ENCODE measurements around the gene SDR9C7.
A peak's percentile ranks its signal among the peaks of the same experiment; 100 is the strongest.
"Not testable (repeated sequence)": the region's sequence is repeated elsewhere in the genome, so short reads cannot be mapped to it uniquely, and the experiment has no call there.

Gene SDR9C7

DNA sequence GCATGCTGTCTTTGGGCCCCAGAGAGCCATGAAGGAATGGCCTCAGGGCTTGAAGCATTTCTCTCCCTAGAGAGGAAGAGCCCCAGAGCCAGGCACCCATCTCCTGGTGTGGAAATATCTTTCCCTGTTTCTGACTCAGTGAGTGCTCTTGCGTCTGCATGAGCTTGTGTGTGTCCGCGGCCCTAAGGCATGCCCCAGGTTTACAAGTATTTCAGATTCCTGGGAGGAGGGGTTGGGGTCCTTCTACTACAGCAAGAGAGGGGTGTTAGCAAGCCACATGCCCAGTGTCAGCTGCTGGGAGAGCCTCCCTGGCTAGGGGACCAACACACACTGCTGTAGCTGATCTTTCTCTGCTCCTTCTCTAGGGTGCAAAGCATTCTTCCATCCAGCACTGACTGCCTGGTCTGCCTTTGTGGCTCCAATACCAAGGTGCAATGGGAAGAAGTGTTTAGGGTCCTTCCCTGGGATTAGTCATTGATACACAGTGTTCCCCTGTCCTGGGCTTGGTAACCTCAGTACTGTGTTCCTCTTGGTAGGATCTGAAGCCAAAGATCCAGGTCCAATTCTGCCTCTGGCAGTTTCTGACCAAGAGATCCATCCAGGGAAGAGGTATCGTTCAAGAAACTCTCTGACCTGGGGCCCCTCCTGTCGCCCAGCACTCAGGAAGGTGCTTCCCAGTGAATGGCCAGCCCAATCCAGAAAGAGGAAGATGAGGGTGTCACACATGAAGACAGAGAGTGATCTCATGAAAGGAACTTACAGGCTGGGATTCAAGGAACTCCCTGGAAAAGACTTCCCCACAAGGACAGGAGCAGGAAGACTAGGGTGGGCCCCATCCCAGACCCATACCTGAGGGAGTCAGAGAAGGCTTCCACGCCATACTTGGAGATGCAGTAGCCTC, 20.1 kb upstream of the SDR9C7 start:
- no peak overlapping the region for H3K4me3 ChIP-seq (ENCODE audit: low read depth, low read length)
- no peak for DNase-seq (ENCODE audit: low read depth)

DNA sequence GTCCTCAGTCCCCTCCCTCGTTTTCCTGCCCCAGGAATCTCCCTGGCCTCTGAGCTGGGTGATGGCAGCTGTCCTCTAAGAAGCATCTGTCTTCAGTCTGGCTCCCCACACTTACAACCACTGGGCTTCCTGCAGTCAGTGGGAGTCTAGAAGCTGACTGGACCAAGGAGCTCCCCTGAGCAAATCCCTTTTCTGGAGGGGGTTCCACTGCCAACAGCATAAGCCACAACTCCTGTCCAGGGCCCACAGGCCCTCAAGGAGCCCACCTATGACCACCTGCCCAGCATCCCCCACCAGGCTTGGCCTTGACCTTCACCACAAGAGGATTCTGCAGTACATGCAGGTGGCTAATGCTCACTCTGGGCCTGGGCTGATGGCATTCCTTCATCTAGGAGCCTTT, 19.1 kb upstream of the SDR9C7 start:
- no peak overlapping the region for H3K4me3 ChIP-seq (ENCODE audit: low read depth, low read length)
- no peak for DNase-seq (ENCODE audit: low read depth)

DNA sequence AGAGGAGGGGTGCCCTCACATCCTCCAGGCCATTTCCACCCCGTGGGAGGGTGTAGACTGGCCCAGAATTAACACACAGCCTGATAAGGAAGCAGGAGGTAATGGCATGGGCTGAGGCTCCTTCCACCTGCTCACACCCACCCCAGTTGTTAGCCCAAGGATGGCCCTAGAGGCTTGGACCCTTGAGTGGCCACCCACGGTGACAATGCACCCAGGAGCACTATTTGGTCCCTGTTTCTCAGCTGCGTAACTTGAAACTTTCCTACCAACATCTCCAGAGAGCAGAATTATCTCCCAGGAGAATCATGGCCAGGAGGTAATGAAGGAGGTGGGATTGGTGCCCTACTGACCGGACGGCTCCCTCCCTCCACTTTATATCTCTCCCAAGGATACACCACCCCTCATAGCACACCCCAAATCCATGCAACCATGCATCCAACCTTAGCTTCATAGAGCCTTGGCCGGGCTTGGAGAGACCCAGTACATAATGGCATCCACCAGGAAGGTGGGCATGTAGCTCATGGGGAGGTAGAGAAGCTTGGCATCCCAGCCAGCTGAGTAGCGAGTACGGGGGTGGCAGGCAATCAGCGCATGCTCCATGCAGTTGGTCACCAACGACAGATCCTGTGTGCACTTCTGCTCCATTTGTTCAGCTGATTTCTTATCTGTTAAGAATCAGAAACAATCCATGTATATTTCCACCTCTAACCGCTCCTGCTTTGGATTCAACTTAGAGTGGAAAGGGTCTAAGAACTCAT, 17.6 kb upstream of the SDR9C7 start:
- H3K4me3 ChIP-seq (ENCODE audit: low read depth, low read length) = no peak overlapping the region
- DNase-seq (ENCODE audit: low read depth) = no peak

DNA sequence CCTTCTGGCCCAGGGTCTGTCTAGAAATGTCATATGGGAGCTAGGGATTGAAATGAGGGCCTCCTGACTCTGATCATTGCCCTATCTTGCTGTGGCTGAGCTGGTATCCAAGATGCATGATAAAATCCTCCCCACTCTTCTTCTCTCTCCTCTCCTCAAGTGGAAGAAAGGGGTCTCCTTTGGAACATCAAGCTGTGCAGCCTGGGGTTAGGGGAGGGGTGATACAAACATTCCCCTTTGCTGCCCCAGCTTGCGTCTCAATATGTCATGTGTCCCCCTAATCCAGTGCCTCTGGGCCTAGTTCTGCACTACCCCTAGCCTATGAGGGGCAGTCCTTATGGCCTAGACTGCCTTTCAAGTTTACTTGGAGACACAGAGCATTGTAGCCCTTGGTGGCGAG, 14.7 kb upstream of the SDR9C7 start:
- no peak overlapping the region for H3K4me3 ChIP-seq (ENCODE audit: low read depth, low read length)
- DNase-seq (ENCODE audit: low read depth) = no peak

DNA sequence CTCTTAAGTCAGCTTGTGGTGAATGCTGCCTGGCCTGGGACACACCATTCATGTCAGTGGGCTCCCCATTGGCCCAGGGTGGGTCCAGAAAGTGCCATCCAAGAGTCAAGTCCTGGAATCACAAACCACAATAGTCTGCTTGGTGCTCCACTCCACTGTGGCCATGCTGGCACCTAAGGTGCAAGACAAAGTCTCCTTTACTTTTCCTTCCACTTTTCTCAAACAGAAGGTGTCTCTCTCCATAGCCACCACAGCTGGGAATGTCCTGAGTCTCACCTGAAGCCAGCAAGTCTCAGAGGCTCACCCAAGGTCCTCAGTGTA, 14.2 kb upstream of the SDR9C7 start:
- DNase-seq (ENCODE audit: low read depth) = no peak
- no peak overlapping the region for H3K4me3 ChIP-seq (ENCODE audit: low read depth, low read length)

DNA sequence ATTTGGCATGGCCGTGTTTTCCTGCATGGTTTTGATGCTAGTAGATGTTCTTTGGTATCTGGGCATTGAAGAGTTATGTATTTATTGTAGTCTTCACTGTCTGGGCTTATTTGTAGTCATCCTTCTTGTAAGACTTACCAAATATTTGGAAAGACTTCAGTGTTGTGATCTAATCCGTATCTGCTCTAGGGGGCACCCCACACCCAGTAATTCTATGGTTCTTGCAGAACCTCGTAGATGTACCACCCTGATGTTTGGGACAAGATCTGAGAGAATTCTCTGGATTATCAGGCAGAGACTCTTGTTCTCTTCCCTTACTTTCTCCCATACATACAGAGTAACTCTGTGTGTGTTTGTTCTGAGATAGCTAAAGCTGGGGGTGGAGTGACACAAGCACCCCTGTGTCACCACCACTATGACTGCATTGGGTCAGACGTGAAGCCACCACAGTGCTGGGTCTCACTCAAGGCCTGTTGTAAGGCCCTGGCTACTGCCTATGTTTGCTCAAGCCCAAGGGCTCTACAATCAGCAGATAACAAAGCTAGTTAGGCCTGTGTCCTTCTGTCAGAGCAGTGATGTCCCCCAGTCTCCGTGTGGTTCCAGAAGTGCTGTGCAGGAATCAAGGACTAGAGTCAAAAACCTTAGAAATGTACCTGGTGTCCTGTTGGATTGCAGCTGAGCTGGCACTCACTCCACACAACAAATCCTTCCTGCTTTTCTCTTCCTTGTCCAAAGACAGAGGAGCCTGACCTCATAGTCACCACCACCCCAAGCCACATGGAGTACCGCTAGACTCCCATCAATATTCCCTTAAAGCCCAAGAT, 13.6 kb upstream of the SDR9C7 start:
- no peak overlapping the region for H3K4me3 ChIP-seq (ENCODE audit: low read depth, low read length)
- no peak for DNase-seq (ENCODE audit: low read depth)

DNA sequence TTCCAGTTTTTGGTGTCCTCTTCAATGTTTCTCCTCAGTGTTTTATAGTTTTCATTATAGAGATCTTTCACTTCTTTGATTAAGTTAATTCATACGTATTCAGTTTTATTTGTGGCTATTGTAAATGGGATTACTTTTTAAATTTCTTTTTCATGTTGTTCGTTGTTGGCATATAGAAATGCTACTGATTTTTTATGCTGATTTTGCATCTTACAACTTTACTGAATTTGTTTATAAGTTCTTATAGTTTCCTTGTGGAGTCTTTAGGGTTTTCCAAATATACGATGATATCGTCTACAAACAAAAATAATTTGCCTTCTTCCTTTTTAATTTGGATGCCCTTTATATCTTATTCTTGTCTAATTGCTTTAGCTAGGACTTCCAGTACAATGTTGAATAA, 9.7 kb upstream of the SDR9C7 start:
- no peak overlapping the region for H3K4me3 ChIP-seq (ENCODE audit: low read depth, low read length)
- no peak for DNase-seq (ENCODE audit: low read depth)

DNA sequence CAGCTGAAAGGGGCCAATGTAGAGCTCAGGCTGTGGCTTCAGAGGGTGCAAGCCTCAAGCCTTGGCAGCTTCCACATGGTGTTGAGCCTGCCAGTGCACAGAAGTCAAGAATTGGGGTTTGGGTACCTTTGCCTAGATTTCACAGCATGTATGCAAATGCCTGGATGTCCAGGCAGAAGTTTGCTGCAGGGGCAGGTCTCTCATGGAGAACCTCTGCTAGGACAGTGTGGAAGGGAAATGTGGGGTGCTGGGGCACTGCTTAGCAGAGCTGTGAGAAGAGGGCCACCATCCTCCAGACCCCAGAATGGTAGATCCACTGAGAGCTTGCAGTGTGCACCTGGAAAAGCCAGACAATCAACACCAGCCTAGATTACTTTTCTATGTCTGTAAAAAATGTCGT, 9.2 kb upstream of the SDR9C7 start:
- not testable (repeated sequence) for H3K4me3 ChIP-seq (ENCODE audit: low read depth, low read length); DNase-seq (ENCODE audit: low read depth)

DNA sequence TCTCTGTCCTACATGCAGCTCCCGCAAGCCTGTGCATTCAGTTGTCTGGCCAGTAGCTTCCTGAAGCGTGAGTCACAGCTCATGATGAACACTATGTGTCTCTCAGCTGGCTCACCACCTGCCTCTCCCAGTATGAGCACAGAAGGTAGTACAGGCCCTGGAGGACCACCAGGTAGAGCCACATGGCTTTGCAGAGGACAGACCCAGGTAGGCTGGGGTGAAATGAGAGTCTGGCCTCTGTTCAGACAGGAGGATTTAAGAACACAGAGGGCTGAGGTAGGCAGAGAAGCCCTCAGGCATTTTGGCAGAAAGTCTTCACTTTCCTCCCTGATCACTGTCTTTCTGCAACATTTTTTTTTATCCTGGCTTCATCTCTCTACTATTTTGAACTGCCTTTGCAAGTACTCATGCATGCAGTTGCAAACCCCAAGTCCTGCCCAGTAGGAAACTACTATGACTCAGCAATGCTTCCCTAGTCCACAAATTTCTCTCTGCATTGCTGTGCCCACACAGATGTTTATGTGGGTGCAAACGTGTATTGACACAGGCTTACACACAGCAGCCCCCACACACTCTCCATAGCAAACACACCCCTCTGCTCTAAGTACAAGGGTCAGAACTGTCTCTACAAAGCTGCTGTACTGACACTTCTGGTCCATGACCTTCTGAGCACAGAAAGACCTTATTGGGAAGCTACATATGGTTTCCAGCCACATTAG, 7.2 kb upstream of the SDR9C7 start:
- DNase-seq (ENCODE audit: low read depth) = peak; percentile 43

DNA sequence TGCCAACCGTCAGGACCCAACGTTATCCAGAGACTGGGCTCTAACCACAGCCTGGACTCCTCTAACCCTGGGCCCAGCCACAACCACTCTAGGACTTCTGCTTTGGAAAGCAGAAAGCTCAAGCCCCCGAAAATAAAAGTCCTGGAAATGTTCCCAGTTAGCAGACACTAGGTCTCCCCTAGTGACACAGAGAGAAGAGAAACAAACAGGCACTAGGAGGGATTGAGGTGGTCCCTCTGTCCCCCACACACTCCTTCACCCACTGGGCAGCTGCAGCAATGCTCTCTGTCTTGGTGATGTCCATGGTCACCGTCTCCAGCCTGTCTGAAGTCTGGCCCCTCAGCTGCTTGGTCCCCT, 6.7 kb upstream of the SDR9C7 start:
- DNase-seq (ENCODE audit: low read depth); H3K4me3 ChIP-seq (ENCODE audit: low read depth, low read length): not testable (repeated sequence)

More for the DNA sequence above, 7.2 kb upstream of the SDR9C7 start:
- H3K4me3 ChIP-seq (ENCODE audit: low read depth, low read length) = no peak overlapping the region

DNA sequence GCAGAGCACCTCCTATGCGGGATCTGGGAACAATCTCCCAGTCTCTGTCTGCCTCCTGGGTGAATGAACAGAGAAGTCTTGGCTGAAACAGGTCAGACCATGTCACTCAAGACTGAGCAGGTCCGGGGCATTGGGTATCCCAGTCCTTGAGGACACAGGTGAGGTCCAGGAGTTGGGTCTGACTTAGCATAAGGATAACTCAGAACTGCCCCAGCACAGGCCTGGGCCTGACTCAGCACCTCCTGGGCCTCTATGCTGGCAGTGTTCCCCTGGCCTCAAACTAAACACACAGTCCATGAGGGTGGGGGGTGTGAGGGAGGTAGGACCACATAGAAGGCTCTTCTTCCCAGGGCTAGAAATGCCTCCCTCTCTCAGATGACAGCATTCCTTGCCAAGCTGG, 1.5 kb upstream of the SDR9C7 start:
- no peak overlapping the region for H3K4me3 ChIP-seq (ENCODE audit: low read depth, low read length)
- no peak for DNase-seq (ENCODE audit: low read depth)

DNA sequence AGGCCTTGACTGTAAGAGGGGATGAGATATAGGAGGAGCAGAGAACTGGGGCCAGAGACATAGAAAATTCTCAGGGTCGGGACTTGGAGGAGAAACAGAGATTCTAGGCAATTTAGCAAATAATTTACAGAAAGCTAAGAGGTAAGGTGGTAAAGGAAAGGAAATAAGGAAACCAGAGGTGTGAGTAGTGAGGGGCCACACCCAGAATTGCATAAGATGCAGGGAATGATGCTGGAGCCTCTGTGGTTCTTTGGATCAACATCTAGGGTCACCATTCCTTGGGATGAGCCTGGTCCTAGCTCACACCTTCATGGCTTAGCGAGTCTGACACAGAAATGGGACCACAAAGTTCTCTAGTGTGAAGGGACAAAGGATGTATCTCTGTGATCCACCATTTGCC, 949 bp upstream of the SDR9C7 start:
- no peak overlapping the region for H3K4me3 ChIP-seq (ENCODE audit: low read depth, low read length)
- no peak for DNase-seq (ENCODE audit: low read depth)

DNA sequence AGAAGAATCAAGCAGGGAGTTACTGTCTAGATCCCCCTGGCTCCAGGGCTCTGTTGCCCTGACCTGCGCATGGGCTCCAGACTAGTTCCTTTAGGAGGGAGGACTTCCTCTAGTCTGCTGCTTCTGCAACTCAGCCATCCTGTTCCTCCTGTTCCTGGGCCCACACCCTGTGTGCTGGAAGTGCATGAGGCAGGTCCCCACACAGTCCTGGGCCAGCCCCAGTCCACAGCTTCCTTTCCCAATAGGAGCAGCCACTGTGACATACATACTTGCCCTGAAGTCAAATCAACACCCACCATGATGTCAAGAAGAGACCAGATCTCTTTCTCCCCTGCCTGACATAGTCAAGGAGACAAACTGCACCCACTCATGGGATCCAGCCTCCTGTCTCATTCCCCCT, 1.3 kb downstream of the SDR9C7 start:
- no peak overlapping the region for H3K4me3 ChIP-seq (ENCODE audit: low read depth, low read length)
- no peak for DNase-seq (ENCODE audit: low read depth)

DNA sequence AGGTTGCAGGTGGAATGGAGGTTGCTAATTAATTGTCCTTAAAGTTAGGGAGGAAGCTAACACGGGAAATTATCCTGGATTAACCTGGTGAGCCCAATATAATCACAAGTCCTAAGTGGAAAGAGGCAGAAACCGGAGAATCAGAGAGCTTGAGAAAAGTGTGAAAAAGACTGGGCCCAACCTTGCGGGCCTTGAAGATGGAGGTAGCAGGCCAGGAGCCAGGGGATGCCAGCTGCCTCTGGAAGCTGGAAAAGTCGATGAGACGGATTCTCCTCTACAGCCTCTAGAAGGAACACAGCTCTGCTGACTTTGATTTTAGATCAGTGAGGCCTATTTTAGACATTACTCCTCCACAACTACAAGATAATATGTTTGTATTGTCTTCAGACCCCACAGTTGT, 2.1 kb downstream of the SDR9C7 start:
- H3K4me3 ChIP-seq (ENCODE audit: low read depth, low read length) = no peak overlapping the region
- DNase-seq (ENCODE audit: low read depth) = no peak

DNA sequence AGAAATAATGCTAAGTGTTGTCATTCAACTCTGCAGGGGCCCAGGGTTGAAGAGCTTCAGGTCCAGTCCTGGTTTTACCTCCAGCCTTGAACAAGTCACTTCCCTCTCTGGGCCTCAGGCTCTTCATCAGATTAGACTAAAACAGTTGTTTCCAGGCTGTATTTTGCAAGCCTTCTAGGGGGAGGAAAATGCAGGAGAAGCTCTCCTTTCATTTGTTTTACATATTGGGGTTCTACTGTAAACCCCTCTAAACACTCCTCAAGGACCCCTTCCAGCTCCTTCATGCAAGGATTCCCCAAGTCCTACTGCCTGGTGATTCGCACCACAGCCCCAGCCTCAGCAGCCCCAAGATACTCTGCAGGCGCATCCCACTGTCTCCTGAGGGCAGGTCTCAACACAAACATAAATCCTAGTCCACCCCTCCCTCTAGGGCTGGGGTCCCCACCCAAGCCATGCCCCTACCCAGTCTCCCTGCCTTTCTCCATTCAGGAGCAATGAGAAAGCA, 2.7 kb downstream of the SDR9C7 start:
- no peak overlapping the region for H3K4me3 ChIP-seq (ENCODE audit: low read depth, low read length)
- DNase-seq (ENCODE audit: low read depth) = peak; percentile 22

DNA sequence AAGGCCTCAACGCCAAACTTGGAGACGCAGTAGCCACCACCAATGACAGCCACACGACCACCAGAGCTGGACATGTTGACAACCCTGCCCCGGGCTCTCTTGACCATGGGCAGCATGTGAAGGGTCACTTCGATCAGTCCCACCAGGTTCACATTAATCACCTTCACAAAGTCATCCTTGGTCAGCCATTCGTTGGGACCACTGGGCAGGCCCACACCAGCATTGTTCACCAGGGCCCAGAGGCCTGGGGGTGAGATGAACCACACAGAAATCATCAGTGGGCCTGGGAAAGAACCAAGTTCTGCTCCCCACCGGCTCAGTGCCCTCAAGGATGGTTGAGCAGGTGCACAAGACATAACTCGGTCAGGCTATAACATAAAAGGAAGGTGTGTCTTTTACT, 4.0 kb downstream of the SDR9C7 start:
- DNase-seq (ENCODE audit: low read depth) = no peak
- H3K4me3 ChIP-seq (ENCODE audit: low read depth, low read length) = no peak overlapping the region

DNA sequence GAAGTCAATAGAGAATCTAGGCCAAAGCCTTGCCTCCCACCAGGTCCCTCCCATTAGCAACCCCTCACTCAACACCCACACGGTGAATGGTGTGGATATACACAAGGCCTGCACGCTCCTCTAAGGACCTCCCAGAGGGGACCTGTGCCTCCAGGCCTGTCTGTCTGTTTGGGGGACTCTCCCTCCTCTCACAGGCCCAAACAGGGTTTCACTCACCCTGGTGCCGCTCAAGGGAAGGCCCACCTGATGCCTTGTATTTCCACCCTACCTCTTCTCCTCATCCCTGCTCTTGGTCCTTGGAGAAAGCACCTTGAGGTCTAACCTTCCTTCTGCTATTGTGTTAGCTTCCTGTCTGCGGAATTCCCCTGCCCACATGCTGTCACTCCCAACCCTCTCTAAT, 4.4 kb downstream of the SDR9C7 start:
- no peak for DNase-seq (ENCODE audit: low read depth)
- no peak overlapping the region for H3K4me3 ChIP-seq (ENCODE audit: low read depth, low read length)

DNA sequence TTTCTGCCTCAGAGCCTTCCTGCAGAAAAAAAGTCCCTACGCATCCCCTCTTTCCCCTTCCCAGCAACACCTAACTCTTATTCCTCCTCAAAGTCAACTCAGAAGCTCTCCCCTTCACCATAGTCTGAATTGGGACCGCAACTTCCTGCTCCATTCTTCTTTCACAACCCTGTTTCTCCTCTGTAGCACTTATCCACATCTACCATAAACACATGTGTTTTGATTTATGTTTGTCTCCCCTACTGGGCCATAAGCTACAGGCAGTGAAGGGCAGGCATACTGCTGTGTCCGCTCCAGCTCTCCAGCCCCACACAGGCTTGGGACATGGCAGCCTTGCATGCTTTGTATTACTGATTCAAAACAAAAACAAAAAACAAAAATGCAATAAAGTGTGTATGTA, 5.9 kb downstream of the SDR9C7 start:
- no peak overlapping the region for H3K4me3 ChIP-seq (ENCODE audit: low read depth, low read length)
- DNase-seq (ENCODE audit: low read depth) = no peak

DNA sequence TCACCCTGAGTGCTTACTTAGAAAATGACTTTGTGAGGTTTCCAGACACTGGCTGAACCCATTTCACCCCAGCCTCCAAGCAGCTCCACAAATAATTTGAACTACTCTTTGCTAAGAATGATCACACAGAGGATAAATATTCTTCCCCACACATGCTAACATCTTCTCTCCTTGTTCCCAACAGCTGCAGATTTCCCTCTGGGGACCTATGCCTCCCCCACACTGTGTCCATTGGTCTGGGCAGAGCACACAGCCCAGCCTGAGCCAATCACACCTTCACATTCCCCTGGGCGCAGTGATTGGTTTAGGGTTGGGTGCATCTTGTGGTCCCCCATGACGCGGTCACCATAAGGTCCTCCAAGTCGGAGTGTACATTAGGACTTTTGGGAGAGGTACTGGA, 6.9 kb downstream of the SDR9C7 start:
- H3K4me3 ChIP-seq (ENCODE audit: low read depth, low read length) = no peak overlapping the region
- DNase-seq (ENCODE audit: low read depth) = no peak
